Measurements from ENCODE around the gene C4B.
A peak's percentile ranks its signal among the peaks of the same experiment; 100 is the strongest.
"Not testable (repeated sequence)": the region's sequence is repeated elsewhere in the genome, so short reads cannot be mapped to it uniquely, and the experiment has no call there.

C4B gene

DNA sequence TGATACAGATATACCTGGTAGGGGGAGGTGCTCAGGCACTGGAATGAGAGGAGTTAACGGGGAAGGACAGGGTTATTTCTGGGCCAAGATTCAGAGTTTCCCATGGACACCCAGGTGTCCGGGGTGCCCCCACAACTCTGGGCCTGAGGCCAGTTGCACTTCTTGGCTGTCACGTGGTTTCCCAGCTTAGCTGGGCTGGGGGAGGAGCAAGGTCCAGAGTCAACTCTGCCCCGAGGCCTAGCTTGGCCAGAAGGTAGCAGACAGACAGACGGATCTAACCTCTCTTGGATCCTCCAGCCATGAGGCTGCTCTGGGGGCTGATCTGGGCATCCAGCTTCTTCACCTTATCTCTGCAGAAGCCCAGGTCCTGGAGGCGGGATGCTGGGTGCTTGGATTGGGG lies at the start of gene C4B:
TSS of gene C4B (plus strand) at position 249 of the 400 bp plus-strand sequence. CDS start at position 300, 51 bp downstream.
- DNase-seq (ENCODE audit: low spot score): not testable (repeated sequence)

DNA sequence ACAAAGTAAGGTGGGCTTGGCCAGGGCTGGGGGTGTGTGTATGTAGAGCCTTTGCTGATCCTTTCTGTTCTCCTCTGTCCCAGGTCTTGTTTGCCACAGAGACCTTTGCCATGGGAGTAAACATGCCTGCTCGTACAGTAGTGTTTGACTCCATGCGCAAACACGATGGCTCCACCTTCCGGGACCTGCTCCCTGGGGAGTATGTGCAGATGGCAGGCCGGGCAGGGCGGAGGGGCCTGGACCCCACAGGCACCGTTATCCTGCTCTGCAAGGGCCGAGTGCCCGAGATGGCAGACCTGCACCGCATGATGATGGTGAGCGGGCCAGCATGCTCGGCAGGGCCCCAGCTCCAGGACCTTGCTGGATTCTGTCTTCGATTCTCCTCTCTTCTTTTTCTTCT lies 48.9 kb upstream of the C4B start:
- DNase-seq (ENCODE audit: low spot score): no peak

DNA sequence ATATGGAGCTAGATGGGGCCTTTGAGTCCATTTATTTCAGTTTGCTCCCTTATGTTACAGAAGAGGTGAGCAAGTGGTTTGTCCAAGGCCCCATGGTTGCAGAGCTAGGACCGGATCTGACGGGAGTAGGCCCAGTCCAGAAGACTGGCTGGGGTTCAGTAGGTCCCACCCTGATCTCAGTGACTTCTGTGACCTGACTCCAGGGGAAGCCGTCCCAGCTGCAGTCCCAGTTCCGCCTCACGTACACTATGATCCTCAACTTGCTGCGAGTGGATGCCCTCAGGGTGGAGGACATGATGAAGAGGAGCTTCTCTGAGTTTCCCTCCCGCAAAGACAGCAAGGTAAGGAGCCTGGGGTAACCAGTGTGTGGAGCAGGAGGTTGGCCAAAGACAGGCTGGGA lies 48.1 kb upstream of the C4B start:
- no peak for DNase-seq (ENCODE audit: low spot score)

DNA sequence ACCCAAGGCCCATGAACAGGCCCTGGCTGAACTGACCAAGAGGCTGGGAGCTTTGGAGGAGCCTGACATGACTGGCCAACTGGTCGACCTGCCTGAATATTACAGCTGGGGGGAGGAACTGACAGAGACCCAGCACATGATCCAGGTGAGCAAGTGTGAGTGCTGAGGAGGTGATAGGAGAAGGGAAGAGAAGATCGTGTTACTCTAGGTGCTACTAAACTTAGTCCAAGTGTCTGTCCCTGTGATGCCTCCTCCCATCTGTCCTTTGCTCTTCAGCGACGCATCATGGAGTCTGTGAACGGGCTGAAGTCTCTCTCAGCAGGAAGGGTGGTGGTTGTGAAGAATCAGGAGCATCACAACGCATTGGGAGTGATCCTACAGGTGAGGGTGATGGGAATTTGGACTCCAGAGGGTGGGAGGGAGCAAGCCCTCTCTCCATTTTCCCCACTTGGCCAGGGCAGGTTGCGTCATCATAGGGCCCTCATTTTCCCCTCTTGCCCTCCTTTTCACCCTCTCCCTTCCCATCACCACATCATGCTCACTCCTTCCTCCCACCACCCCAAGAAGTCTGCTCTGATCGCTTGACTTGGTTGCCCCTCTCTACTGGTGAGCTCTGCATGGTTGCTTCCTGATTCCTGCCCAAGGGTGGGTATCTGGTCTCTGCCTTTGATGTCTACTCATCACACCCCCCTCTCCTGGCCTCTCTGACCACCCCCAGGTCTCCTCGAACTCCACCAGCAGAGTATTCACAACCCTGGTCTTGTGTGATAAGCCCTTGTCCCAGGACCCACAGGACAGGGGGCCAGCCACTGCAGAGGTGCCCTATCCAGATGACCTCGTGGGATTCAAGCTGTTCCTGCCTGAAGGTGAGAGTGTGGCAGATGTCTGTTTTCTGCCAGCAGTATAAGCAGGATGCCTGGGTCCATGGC lies 47.3 kb upstream of the C4B start:
- DNase-seq (ENCODE audit: low spot score): no peak

DNA sequence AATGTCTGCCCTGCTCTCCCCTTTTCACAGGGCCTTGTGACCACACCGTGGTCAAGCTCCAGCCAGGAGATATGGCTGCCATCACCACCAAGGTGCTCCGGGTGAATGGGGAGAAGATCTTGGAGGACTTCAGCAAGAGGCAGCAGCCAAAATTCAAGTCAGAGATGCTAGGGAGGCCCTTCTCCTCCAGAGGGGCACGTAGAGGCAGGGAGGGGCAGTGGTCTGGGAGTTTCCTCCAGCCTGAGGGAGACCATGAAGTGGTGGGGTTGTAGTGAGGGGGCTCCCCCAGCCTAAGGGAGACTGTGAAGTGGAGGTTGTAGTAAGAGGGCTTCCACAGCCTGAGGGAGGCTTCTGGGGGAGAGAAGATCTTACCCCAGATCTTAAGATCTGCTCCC lies 46.7 kb upstream of the C4B start:
- DNase-seq (ENCODE audit: low spot score): no peak

DNA sequence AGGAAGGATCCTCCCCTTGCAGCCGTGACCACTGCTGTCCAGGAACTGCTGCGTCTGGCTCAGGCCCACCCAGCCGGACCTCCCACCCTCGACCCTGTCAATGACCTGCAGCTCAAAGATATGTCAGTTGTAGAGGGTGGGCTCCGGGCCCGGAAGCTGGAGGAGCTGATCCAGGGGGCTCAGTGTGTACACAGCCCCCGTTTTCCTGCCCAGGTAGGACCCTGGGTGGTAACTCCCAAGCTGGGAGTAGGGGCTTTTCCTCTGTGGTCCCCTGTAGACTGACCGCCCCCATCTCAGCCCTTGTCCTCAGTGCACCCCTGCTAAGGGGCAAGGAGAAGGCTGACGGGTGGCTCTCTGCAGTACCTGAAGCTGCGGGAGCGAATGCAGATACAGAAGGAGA lies 46.3 kb upstream of the C4B start:
- no peak for DNase-seq (ENCODE audit: low spot score)

DNA sequence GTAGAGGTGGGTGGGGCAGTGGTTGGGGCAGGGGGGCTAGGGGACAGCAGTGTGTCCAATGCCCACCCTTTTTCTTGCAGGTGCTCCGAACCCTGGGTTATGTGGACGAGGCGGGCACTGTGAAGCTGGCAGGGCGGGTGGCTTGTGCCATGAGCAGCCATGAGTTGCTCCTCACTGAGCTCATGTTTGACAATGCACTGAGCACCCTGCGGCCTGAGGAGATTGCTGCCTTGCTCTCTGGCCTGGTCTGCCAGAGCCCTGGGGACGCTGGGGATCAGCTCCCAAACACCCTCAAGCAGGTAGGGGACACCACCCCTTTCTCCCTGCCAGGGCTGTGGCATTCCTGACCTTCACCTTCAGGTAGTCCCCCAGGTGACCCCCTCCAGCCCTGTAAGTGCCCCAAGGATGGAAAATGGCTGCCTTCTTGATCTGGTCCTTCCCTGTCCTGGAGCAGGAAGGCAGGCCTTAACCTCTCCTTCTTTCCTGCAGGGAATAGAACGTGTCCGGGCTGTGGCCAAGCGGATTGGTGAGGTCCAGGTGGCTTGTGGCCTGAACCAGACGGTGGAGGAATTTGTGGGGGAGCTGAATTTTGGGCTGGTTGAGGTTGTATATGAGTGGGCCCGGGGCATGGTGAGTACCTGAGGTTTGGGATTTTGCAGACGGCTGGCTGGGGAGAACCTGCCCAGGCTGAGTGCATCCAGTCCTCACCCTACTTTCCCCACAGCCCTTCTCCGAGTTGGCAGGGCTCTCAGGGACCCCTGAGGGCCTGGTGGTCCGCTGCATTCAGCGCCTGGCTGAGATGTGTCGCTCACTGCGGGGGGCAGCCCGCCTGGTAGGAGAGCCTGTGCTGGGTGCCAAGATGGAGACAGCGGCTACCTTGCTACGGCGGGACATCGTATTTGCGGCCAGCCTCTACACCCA lies 45.5 kb upstream of the C4B start:
- DNase-seq (ENCODE audit: low spot score): no peak

DNA sequence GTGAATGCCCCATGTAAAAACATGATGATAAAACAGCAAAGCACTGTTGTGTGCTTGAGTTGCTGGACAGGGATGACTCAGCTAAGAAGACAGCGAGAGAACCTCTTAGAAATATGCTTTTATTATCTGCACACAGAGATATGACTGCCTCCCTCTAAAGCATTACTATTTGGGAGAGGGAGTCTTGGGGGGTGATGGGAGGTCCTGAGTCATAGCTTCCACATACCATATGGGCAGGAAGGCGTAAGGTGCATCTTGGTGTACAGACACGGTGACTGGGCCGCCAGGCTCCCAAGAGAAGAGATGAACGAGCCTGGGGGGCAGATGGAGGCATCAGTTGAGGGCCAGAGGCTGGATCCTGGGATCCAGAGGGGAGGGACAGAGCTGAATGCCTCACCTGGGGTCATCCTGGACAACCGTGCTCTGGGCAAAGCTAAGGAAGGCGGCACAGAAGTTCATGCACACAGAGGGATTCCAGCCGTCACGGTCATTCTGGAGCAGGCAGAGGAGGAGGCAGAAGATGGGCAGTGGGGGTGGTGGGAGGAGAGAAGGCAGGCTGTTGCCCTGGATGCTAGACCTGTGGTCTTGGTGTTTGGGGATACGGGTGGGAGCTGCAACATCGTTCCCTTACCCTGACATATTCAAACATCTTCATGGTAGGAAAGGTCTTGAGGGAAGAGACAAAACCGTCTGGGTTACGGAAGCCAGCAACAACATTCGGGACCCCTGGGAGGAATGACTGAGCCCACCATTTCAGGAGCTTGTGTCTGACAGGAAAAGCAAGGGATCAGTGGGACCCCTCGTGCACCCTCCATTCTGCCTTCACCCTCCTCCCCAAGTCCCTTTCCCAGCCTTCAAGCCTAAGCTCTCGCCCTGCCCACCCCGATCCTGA lies 44.6 kb upstream of the C4B start:
- DNase-seq (ENCODE audit: low spot score): peak; percentile 51

DNA sequence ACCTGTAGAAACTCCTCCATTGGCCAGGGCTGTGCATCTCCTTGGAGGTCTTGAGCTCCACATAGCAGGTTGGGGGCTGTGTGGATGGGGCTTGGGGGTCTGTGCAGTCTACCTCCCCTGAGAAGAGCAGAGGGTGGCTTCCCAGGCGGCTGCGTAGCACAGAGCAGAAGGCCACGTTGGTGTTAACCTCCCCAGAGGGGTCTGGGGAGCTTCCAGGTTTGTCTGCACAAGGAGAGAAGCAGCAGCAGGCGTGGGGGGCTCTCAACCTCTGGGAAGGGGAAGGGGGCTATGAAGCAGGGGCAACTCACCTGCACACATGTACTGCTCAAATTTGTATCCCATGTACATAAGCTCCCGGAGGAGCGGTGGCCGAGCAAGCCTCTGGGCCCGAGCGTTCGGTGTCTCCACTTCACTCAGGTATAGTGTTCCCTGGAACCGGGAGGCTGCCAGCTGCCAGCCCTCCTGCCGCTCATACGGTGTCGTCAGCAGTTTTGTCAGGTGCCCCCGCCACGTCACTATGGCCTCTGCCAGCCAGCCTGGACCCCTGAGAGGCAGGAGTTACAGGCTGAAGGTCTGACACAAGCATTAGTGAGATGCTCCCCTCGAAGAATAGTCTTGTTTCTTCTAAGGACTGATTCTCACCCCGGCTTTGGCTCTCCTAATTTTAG lies 43.9 kb upstream of the C4B start:
- peak; percentile 20 for DNase-seq (ENCODE audit: low spot score)

DNA sequence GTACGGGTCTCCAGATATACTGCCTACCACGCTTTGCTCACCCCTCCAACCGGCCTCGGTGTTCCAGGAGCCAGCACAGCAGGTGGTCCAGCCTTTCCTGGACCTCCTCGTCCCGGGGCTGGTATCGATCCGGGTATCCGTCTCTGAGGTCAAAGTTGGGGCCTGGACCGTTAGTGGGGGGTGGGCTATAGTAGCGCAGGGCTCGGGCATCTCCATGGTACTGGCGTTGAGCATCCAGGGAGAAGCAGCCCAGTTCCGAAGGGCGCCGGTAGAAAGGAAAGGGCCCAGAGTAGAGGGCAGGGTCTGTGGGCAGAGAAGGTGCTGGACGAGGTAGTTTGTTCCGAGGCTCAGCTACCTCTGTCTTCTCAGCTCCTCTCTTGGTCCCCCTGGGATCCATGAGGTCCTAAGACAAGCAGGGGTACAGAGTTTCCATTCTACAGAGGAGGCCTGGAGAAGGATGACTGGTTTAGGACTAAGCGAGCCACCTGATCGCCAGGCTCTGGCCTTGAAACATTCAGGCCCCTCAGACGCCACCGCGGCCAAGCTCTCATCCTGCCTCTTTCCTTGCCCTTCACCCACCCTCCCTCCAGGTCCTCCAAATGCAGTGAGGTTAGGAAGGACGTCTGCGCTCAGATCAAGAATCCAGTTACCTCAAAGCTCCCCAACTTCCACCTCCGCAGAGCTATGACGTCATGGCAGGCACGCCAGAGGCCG lies 43.2 kb upstream of the C4B start:
- no peak for DNase-seq (ENCODE audit: low spot score)

DNA sequence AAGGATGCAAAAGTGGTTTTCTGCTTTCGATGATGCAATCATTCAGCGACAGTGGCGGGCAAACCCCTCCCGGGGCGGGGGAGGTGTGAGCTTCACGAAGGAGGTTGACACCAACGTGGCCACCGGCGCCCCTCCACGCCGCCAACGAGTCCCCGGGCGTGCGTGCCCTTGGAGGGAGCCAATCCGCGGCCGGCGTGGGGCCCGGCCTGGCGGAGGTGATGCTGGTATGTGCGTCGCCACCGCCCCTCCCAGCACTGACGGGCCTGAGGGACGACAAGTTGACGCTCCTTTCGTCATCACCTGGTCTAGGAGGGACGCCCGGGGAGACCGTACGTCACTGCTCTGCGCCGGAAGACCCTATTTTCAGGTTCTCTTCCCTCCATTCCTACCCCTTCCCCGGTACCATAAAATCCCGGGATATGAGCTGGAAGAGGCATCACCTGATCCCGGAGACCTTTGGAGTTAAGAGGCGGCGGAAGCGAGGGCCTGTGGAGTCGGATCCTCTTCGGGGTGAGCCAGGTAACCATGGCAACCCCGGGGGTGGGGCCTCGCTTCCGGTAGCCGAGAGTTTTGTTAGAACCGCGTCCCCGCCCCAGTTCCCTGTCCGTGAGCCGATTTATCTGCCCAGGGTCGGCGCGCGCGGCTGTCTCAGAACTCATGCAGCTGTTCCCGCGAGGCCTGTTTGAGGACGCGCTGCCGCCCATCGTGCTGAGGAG lies 42.4 kb upstream of the C4B start, which contains the start of gene DXO:
TSS of gene DXO (minus strand) at position 146 of the 716 bp plus-strand sequence. CDS start 463 bp downstream, outside the sequence.
- peak; percentile 98 for DNase-seq (ENCODE audit: low spot score)

DNA sequence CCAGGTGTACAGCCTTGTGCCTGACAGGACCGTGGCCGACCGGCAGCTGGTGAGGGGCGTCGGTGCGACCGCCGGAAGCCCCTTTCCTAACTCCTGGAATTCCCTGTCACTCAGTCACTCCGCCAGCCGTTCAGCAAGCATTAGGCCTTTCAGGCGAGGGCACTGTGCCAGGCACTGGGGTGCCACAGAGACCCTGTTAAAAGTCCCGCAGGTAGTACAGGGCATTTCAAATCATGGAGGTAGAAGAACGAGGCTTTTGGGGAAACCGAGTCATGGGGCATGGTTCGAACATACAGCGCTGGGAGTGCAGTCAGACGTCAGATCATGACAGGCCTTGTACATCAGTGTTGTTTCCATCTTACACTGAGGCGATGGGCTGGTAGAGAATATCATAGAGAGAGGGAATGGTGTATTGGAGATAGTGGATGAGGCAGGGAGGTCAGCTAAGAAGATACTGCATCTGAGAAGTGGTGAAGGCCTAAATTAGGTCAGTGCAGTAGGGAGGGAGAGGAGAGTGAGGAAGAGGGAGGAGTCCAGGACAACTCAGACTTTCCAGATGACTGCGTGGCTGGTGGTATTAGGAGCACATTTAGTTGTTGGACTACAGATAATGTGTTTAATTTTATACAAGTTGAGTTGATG lies 41.8 kb upstream of the C4B start:
- DNase-seq (ENCODE audit: low spot score): peak; percentile 42

DNA sequence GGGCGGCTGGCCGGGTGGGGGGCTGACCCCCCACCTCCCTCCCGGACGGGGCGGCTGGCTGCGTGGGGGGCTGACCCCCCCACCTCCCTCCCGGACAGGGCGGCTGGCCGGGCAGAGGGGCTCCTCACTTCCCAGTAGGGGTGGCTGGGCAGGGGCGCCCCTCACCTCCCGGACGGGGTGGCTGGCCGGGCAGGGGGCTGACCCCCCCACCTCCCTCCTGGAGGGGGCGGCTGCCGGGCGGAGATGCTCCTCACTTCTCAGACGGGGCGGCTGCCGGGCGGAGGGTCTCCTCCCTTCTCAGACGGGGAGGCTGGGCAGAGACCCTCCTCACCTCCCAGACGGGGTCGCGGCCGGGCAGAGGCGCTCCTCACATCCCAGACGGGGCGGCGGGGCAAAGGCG lies 38.5 kb upstream of the C4B start:
- not testable (repeated sequence) for DNase-seq (ENCODE audit: low spot score)

DNA sequence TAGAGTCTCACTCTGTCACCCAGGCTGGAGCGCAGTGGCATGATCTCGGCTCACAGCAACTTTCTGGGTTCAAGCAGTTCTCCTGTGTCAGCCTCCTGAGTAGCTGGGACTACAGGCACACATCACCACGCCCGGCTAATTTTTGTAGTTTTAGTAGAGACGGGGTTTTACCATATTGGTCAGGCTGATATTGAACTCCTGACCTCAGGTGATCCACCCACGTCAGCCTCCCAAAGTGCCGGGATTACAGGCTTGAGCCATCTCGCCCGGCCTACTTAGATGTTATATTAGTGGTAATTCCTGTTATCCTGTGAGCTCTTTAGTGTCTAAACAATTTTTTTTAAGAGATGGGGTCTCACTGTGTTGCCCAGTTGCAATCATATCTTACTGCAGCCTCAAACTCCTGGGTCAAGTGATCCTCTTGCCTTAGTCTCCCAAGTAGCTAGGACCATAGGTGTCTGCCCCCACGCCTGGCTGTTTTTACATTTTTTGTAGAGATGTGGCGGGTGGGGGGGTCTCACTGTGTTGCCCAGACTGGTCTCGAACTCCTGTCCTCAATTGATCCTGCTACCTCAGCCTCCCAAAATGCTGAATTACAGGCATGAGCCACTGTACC lies 36.7 kb upstream of the C4B start:
- DNase-seq (ENCODE audit: low spot score): no peak

DNA sequence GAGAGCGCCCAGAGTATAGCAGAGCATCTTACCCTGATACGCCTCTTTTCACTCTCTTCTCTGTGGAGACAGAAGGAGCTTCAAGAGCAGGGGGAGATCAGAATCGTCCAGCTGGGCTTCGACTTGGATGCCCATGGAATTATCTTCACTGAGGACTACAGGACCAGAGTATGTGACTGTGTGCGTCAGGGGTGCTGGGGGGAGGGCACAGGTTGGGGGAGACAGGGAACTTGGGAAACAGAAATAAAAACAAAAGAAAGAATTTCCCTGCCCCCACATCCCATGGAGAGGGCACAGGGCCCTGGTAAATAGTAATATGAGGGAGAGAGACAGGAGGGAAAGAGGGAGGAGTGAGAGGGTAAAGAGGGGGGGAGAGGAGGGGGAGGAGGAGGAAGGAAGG lies 35.8 kb upstream of the C4B start:
- DNase-seq (ENCODE audit: low spot score): no peak

DNA sequence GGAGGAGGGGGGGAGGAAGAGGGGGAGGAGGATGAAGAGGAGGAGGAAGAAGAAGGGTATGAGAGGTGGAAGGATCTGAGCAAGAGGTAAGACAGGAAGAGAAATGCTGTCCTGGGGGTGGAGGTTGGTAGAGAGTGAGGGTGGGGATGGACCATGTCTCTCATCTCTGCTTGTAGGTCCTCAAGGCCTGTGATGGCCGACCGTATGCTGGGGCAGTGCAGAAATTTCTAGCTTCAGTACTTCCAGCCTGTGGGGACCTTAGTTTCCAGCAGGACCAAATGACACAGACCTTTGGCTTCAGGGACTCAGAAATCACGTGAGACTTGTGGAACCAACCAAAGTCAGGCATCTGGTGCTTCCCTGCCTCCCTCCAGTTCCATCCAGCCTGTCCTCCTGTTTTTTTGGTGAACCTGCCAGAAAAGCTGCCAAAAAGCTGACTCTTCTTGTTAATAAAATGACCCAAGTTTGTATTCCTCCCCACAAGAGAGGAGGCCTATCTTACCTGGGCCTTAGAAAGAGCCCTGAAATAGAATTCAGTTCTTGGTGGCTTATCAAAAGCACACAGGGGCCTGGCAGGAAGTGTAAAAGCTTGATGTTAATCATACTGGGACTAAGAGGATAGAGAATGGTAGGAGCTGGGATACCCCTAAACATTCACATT lies 35.2 kb upstream of the C4B start:
- no peak for DNase-seq (ENCODE audit: low spot score)

DNA sequence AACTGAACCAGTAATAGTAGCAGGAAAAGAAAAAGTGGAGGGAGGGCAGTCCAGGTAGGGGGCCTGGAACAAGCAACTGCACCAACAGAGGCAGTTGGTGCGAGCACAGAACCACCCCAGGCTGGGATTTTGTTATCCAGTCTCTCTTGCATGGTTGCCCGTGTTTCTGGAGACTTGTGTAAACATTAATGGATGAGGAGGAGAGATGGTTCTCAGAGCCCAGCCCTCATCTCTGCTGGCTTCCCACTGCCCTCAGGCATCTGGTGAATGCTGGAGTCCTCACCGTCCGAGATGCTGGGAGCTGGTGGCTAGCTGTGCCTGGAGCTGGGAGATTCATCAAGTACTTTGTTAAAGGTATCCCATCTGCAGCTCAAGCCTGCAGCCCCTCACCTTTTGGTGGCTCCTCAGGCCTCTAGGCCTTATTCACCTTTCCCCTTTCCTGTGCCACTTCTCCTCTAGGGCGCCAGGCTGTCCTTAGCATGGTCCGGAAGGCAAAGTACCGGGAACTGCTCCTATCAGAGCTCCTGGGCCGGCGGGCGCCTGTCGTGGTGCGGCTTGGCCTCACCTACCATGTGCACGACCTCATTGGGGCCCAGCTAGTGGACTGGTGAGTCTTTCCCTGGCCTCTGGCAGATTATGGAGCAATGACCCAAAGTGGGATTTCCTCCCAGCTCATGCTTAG lies 34.3 kb upstream of the C4B start:
- DNase-seq (ENCODE audit: low spot score): not testable (repeated sequence)

DNA sequence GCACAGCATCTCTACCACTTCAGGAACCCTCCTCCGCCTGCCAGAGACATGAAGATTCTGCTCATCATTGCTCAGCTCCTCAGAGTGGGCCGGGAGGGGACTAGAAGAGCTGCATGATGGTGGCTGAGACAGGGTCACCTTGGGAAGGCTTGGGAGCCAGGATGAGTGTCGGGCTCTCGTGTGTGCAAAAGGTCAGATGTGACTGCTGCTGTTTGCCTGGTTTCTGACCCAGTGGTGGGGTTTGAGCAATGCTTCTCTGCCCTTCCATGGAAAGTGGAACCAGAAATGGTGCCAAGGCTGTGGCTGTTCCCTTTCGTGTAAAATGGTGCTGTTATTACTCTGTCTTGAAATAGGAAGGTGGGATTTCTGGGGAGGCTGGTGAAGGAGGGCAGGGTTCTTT lies 33.6 kb upstream of the C4B start:
- DNase-seq (ENCODE audit: low spot score): not testable (repeated sequence)

Data from kidney tubule cell (primary cell).